ENCODE results near the gene S1PR1. TPM values are rescaled to one million over a fixed set of nuclear protein-coding genes. Genes with fewer than 3 reads are reported as not detected.
A peak's percentile ranks its signal among the peaks of the same experiment; 100 is the strongest.
"Not testable (repeated sequence)": the region's sequence is repeated elsewhere in the genome, so short reads cannot be mapped to it uniquely, and the experiment has no call there.

S1PR1 gene
- total RNA-seq, result 14.6 TPM

DNA sequence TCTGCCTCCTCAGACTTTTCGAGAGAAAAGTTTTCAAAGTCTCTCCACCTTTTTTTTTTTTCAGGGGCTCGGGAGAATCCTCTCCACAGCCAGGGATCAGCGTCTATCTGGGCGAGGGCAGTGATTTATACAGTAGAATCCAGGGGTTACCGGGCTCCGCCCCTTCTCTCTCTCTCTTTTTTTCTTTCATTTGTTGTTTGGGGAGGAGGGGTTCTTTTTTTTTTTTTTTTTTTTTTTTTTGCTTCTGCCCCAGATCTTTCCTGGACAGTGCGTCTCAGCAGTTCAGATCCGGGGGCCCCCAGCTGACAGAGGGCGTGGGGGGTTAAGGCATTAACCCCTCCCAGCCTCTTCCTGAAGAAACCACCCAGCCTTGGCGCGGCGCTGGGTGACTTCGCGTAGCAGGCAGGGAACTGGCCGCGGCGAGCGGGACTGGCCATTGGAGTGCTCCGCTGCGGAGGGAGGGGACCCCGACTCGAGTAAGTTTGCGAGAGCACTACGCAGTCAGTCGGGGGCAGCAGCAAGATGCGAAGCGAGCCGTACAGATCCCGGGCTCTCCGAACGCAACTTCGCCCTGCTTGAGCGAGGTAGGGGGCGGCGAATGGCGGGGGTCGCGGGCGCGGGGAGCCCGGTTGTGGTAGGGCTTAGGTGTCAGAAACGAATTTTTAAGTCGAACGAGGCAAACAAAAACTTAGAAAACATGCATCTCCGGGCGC is at the start of gene S1PR1:
S1PR1 (plus strand) TSS at position 504 of the 713 bp plus-strand sequence. CDS start 1,966 bp downstream, outside the sequence.
- peak; percentile 46 for DNase-seq (ENCODE audit: low spot score)

- no peak for DNase-seq (ENCODE audit: low spot score)
Observed at GRCh38 chr1:101187297-101187696, 49.5 kb upstream of the S1PR1 start.

- no peak for DNase-seq (ENCODE audit: low spot score)
Observed at GRCh38 chr1:101188331-101188730, 48.5 kb upstream of the S1PR1 start.

DNA sequence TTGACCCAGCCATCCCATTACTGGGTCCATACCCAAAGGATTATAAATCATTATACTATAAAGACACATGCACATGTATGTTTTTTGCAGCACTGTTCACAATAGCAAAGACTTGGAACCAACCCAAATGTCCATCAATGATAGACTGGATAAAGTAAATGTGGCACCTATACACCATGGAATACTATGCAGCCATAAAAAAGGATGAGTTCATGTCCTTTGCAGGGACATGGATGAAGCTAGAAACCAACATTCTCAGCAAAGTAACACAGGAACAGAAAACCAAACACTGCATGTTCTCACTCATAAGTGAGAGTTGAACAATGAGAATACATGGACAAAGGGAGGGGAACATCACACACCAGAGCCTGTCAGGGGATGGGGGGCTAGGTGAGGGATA is 47.9 kb upstream of the S1PR1 start:
- DNase-seq (ENCODE audit: low spot score), result not testable (repeated sequence)

DNA sequence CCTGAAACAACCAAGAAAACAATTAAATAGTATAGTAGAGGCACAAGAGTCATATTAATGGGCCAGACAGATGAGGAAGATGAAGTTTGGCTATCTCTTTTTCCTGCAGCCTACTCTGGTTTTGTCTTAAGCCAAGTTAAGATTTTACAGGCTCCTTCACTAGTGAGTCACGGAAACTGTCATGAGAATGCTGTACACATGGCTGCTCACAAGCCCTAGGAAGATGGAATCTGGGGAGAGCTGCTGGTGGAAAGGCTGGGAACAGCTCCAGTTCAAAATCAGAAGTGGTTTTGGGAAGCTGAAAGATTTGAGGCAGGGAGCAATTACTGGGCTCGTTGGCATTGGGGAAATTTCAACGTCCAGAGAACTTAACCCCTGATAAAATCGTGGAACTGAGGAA is 46.4 kb upstream of the S1PR1 start:
- no peak for DNase-seq (ENCODE audit: low spot score)

GRCh38 chr1:101191049-101191448 is 45.8 kb upstream of the S1PR1 start:
- no peak for DNase-seq (ENCODE audit: low spot score)

DNA sequence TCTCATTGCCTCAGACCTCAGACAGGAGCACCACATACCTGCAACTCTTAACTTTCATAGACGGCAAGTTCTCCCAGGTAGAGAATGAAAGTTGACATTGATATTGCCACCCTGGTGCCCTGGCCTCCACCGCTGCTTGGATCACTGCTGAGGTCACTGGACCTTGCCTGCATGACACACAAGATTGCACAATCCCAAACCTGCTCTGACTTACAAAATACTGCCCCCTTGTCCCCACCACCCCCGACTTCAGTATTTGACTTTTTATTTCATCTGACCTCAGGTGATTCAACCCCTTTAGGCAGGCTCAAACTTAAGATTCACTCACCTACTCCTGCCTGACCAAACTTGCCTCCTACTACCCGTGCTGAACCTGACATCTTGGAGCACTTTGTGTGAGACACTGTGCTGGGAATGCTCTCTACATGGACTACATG is 43.1 kb upstream of the S1PR1 start:
- DNase-seq (ENCODE audit: low spot score), result no peak

GRCh38 chr1:101194746-101195145 is 42.1 kb upstream of the S1PR1 start:
- DNase-seq (ENCODE audit: low spot score), result no peak

GRCh38 chr1:101196668-101197067 is 40.2 kb upstream of the S1PR1 start:
- DNase-seq (ENCODE audit: low spot score), result no peak

GRCh38 chr1:101198842-101199636 is 37.8 kb upstream of the S1PR1 start:
- DNase-seq (ENCODE audit: low spot score), result no peak

DNA sequence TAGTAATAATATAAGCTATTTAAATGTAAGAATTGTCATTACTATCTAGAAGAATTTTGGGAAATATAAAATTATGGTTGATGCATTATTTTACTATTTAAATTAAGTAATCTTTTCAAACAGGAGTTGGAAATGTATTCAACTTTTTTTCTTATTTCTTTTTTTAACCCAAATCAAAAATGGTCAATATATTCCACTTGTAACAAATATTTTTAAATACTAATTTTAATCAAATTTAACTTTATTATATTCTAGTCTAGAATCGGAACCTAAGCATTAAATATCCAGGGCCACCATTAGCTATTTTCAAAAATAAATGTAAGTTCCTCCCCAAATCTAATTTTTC is 37.2 kb upstream of the S1PR1 start:
- DNase-seq (ENCODE audit: low spot score), result no peak

- DNase-seq (ENCODE audit: low spot score), result no peak
Observed at GRCh38 chr1:101200513-101200912, 36.3 kb upstream of the S1PR1 start.

DNA sequence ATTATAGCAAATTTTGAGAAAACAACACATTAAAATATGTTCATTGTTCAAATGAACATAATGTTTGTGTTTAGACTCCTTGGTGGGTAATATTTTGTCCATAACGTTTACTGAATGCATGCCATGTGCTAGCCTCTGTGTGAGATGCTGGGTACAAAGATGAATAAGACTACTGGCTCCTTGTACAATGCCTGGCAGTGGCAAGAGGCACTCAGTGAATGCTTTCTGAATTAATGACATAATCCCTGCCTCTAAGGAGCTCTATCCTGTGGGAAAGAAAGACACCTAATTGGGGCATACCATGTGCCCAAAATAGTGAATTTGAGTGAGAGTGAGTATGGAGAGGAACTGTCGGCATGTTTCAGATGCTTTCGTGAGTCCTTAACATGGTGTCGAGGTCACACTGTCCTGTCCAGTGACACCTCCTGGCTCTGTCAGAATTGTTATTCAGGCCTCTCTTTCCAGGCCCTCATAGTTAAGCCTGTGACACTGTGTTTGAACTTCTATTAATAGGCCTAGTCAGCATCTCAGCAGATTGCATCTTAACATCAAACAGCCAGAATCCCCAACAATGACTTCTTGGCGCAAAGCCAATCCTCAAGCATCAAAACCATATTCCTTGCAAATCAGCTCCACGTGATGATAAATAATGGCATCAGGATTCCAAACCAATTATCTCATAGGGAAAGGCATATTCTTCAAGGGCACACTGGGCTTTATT is 32.8 kb upstream of the S1PR1 start:
- DNase-seq (ENCODE audit: low spot score), result no peak

- no peak for DNase-seq (ENCODE audit: low spot score)
Observed at GRCh38 chr1:101205457-101205856, 31.4 kb upstream of the S1PR1 start.

DNA sequence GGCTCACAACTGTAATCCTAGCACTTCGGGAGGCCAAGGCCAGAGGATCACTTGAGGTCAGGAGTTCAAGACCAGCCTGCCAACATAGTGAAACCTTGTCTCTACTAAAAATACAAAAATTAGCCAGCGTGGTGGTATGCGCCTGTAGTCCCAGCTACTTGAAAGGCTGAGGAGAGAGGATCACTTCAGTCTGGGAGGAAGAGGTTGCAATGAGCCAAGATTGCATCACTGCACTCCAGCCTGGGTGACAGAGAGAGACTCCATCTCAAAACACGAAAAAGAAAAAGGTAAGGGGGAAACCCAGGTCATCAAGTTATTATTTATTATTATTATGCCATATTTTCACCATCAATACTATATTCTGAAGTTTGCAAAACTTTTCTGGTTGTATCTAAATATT is 30.7 kb upstream of the S1PR1 start:
- DNase-seq (ENCODE audit: low spot score), result not testable (repeated sequence)

DNA sequence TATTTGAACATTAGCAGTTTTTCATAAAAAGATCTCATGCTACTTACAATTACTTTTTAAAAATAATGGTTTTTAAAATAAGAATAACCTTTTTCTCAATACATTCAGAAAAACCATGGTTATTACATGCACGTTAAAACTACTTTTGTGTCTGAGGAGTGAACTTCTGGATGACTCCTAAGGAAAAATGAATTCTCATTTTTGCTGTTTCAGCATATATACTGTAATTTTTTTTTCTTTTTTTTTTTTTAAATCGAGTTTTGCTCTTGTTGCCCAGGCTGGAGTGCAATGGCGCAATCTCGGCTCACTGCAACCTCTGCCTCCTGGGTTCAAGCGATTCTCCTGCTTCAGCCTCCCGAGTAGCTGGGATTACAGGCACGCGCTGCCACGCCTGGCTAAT is 29.5 kb upstream of the S1PR1 start:
- DNase-seq (ENCODE audit: low spot score), result not testable (repeated sequence)

DNA sequence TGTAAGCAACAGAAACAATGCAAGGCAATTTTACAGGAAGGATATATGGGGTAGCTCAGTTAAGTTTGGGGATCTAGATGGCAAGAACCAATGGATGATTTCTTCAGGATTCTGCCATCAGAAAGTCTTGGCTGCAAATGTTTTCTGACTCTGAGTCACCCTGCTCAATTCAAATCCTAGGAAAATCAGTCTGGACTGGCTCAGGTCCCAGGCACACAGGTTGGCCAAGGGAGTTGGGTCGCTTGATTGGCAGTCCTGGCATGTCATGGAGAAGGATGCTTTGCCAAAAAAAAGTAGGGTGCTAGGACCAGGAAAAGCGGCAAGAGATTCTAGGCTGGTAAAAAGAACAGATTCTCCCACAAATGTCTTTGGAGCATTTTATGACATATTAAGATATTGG is 28.9 kb upstream of the S1PR1 start:
- DNase-seq (ENCODE audit: low spot score), result no peak

- no peak for DNase-seq (ENCODE audit: low spot score)
Observed at GRCh38 chr1:101215363-101216011, 21.3 kb upstream of the S1PR1 start.

GRCh38 chr1:101216623-101217022 is 20.2 kb upstream of the S1PR1 start:
- DNase-seq (ENCODE audit: low spot score), result no peak

- no peak for DNase-seq (ENCODE audit: low spot score)
Observed at GRCh38 chr1:101217148-101217547, 19.7 kb upstream of the S1PR1 start.

- DNase-seq (ENCODE audit: low spot score), result not testable (repeated sequence)
Observed at GRCh38 chr1:101218968-101219367, 17.9 kb upstream of the S1PR1 start.
